MG63 (cell line): Measurements from ENCODE around the gene CHRM4. TPM values are rescaled to one million over a fixed set of nuclear protein-coding genes. Genes with fewer than 3 reads are reported as not detected.

Experiments
- DNase-seq: peaks from one replicate; pipeline ENCODE4 v3.0.0-alpha.2; 2020
- H3K27me3 ChIP-seq: fragments of 250-450 bp; sonication (Bioruptor Pico); 2 replicates; pipeline ENCODE4 v1.5.1; 2020; ENCODE audit warnings: mild to moderate bottlenecking, moderate library complexity
- H3K36me3 ChIP-seq: fragments of 250-450 bp; sonication (Bioruptor Pico); 2 replicates; pipeline ENCODE4 v1.5.1; 2020; ENCODE audit warnings: mild to moderate bottlenecking, moderate library complexity
- H3K4me3 ChIP-seq: fragments of 250-450 bp; sonication (Bioruptor Pico); 2 replicates; pipeline ENCODE4 v1.5.1; 2020; ENCODE audit warnings: mild to moderate bottlenecking, moderate library complexity
- H3K9me3 ChIP-seq: fragments of 250-450 bp; sonication (Bioruptor Pico); 2 replicates; pipeline ENCODE4 v1.5.1; 2020; ENCODE audit warnings: mild to moderate bottlenecking, moderate library complexity
- total RNA-seq: library from RNA; depleted of rRNA; stranded (reverse); fragments of >200 nt; shearing (Covaris generic); gene quantifications from 2 replicates; pipeline ENCODE4 v1.2.3, GENCODE V29; 2014; ENCODE audit warnings: low replicate concordance; rRNA removed

The CHRM4 gene
- total RNA-seq, 1 experiment from 2014 or later: not detected

- Histone ChIP-seq H3K9me3 (no peaks in the 10 kb centered on the region), H3K36me3 (no peaks in the 10 kb centered on the region), H3K4me3 (no peak overlapping the region), H3K27me3 (no peaks in the 10 kb centered on the region)
- DNase-seq: no peak
Measured at GRCh38 chr11:46334211-46334610, 57.4 kb downstream of the CHRM4 start.

Other genes starting within 250 kb of the CHRM4 start
- gene CREB3L1, start 114.1 kb downstream of the CHRM4 start, total RNA-seq: 2.5 and 12.5 TPM in 2 replicates
- 33.4 and 45.4 TPM in 2 replicates for gene DGKZ, start 44.3 kb downstream of the CHRM4 start, total RNA-seq
- 0.82 and 2.8 TPM in 2 replicates for gene MDK, start 10.1 kb downstream of the CHRM4 start, total RNA-seq
- 17.0 and 17.7 TPM in 2 replicates for gene AMBRA1, start 202.2 kb upstream of the CHRM4 start, total RNA-seq
- 4.0 and 4.5 TPM in 2 replicates for gene HARBI1, start 225.5 kb upstream of the CHRM4 start, total RNA-seq
- gene ATG13, start 225.8 kb upstream of the CHRM4 start, total RNA-seq: 41.2 and 48.0 TPM in 2 replicates